Transverse colon (tissue), 4 donors: Measurements from ENCODE around the gene ZNF619. TPM values are rescaled to one million over a fixed set of nuclear protein-coding genes. Genes with fewer than 3 reads are reported as not detected.
A peak's percentile ranks its signal among the peaks of the same experiment; 100 is the strongest.

Experiments used
- DNase-seq: peaks from one replicate; pipeline ENCODE4 v3.0.0-alpha.2; 2019
- H3K27ac ChIP-seq, 4 donors: fragments of 200-600 bp; sonication (generic); 2 replicates each; pipeline ENCODE4 v1.5.1; 2016 to 2018; ENCODE audit warnings: inconsistent platforms in 4 of 4
- H3K27me3 ChIP-seq: fragments of 200-600 bp; sonication (generic); 2 replicates; pipeline ENCODE4 v1.5.1; 2017; ENCODE audit warnings: inconsistent platforms
- H3K36me3 ChIP-seq, 4 donors: fragments of 200-600 bp; sonication (generic); 2 replicates each; pipeline ENCODE4 v1.5.1; 2017 to 2019; ENCODE audit warnings: inconsistent platforms in 4 of 4
- H3K4me1 ChIP-seq, 4 donors: fragments of 200-600 bp; sonication (generic); 2 replicates each; pipeline ENCODE4 v1.5.1; 2017 to 2020; ENCODE audit warnings: inconsistent platforms in 4 of 4
- H3K4me3 ChIP-seq, 4 donors: fragments of 200-600 bp; sonication (generic); 1 replicate in 1 of 4; 2 replicates in 3 of 4; pipeline versions ENCODE4 v1.5.1 to v1.6.1; 2017 to 2019; ENCODE audit warnings: inconsistent platforms in 4 of 4
- H3K9me3 ChIP-seq, 2 donors: fragments of 200-600 bp; sonication (generic); 2 replicates each; pipeline ENCODE4 v1.5.1; 2017 to 2019; ENCODE audit warnings: inconsistent platforms in 2 of 2
- EP300 ChIP-seq: sonication (generic); formaldehyde crosslinking; IDR thresholded peaks from one replicate; pipeline ENCODE4 v1.6.1; 2017; ENCODE audit warnings: antibody characterized with exemption, low read depth
- POLR2A ChIP-seq: fragments of 450-650 bp; IDR thresholded peaks from one replicate; pipeline ENCODE4 v1.6.1; 2016; ENCODE audit warnings: antibody characterized with exemption, mild to moderate bottlenecking, moderate library complexity
- POLR2AphosphoS5 ChIP-seq, 3 donors: sonication (generic); formaldehyde crosslinking; IDR thresholded peaks; one replicate each; pipeline ENCODE4 v1.6.1; 2016; ENCODE audit warnings: antibody characterized with exemption in 3 of 3
- WGBS, 2 donors: methylation state at CpG; one replicate each; pipeline ENCODE4 v1.1.5; 2018; ENCODE audit warnings: low coverage in 1 of 2; 5-methylcytosine and 5-hydroxymethylcytosine counted together
- in situ Hi-C, 4 donors: fragments of 200-750 bp; cut with MboI; loops; one replicate each; pipeline versions ENCODE4 v1.15.0 to v1.15.1; 2017; ENCODE audit warnings: low sequenced_read_pairs in 3 of 4, low pct_ligation_motif_present in 1 of 4, low pct_unique_long_range_greater_than_20kb in 1 of 4
- intact Hi-C: fragments of 100-400 bp; cut with DNase I; formaldehyde crosslinking; loops from one replicate; pipeline ENCODE4 v1.15.1; 2023; ENCODE audit warnings: low total_unique reads
- total RNA-seq, 4 donors: library from RNA; depleted of rRNA; stranded (reverse); fragments of >200 nt; gene quantifications; one replicate each; pipeline ENCODE4 v1.1.0, GENCODE V29; 2016
- TF ChIP-seq, protein P1 (sequence below), 5 experiments: fragments of 200-600 bp in 3 of 5; fragments of 450-650 bp in 2 of 5; sonication (generic) in 3 of 5; IDR thresholded peaks; 1 replicate in 2 of 5; 2 replicates in 3 of 5; pipeline ENCODE4 v1.5.1; 2016 to 2017; ENCODE audit warnings: antibody characterized with exemption in 5 of 5, inconsistent platforms in 3 of 5, mild to moderate bottlenecking in 2 of 5, moderate library complexity in 1 of 5

ZNF619 gene
- total RNA-seq, 4 donors from 2014 or later, result 2.0 to 7.9 (median 4.8) TPM

DNA sequence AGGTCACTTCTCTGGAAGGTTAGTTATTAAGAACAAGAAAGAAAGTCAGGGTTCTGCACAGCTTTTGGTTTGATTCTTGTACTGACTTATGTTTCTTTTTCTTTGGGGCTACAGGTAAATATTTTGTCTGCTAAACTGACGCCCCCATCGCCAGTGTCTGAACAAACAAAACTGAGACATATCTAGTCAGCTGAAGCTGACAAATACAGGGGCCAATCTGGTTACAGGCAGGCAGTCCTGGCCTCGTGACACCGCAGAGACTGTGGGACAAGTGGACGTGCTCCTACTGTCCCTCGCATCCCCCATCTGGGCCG lies 24.4 kb upstream of the ZNF619 start:
- 0% methylated on average over 1 to 7 of the region's 7 CpGs for WGBS, 2 donors
- intact Hi-C loops, result no loop called here
- no peak for DNase-seq
- in situ Hi-C loops, result no loop called here
- Histone ChIP-seq H3K27ac (peak overlapping the region; percentile 89 to 92 (median 90)), H3K27me3 (no peaks in the 10 kb centered on the region), H3K4me1 (peaks cover 12 to 26% (median 18%) of the 10 kb centered on the region in 4 donors), H3K4me3 (peak overlapping the region; percentile 60 to 68 (median 65)), H3K36me3 (no peaks in the 10 kb centered on the region), H3K9me3 (no peaks in the 10 kb centered on the region)
- TF ChIP-seq EP300, result no peak
- no peak for TF ChIP-seq POLR2AphosphoS5 (IDR thresholded peaks at IDR 0.05)
- TF ChIP-seq POLR2A, result no peak
- TF ChIP-seq, protein P1, sequence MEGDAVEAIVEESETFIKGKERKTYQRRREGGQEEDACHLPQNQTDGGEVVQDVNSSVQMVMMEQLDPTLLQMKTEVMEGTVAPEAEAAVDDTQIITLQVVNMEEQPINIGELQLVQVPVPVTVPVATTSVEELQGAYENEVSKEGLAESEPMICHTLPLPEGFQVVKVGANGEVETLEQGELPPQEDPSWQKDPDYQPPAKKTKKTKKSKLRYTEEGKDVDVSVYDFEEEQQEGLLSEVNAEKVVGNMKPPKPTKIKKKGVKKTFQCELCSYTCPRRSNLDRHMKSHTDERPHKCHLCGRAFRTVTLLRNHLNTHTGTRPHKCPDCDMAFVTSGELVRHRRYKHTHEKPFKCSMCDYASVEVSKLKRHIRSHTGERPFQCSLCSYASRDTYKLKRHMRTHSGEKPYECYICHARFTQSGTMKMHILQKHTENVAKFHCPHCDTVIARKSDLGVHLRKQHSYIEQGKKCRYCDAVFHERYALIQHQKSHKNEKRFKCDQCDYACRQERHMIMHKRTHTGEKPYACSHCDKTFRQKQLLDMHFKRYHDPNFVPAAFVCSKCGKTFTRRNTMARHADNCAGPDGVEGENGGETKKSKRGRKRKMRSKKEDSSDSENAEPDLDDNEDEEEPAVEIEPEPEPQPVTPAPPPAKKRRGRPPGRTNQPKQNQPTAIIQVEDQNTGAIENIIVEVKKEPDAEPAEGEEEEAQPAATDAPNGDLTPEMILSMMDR (IDR thresholded peaks at IDR 0.05), result no peak

DNA sequence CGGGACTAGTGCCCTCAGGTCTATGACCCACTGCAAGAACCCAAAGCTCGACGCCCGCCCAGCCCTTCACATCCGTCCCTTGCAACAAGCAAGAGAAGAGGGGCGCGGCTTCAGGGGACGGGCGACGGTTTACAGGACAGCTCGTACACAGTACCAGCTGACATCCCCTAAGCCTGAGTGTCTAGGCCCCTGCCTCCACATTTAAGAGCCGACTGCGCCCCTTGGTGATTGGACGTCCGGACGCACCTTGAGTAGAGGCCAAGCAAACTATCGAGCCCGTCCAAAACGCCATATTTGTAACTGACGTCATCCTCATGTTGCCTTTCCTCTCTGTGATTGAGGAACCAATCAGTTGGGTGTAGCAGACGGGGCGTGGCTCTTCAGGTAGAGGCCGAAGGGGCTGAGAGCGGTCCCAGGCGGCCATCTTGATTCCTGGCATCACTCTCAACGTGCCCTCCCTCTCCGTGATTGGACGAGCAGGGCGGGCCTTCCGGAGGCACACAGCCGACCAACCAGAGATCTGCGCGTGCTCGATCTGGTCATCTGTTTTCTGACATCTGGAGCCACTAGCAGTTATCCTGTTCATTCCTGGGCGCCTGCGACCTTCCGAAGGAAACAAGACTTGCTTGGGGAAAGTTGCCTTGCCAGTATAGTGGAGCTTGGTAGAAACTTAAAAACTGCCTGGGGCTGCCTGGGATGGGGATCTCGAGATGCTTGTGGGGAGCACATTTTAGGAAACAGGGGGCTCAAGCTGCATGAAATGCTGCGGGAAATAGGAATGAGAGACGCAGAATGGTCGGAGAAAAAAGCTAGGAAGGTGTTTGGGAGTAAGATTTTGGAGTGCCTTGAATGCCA lies 23.8 kb upstream of the ZNF619 start:
- Histone ChIP-seq H3K36me3 (no peaks in the 10 kb centered on the region), H3K4me1 (peaks cover 17 to 30% (median 21%) of the 10 kb centered on the region in 4 donors), H3K9me3 (no peaks in the 10 kb centered on the region), H3K27ac (peak overlapping the region; percentile 89 to 92 (median 90)), H3K27me3 (no peaks in the 10 kb centered on the region), H3K4me3 (peak overlapping the region; percentile 60 to 68 (median 65))
- in situ Hi-C loops (no loop called here), intact Hi-C loops (no loop called here)
- WGBS, 2 donors, result 0 to 1% methylated on average over 4 to 39 of the region's 41 CpGs
- TF ChIP-seq POLR2AphosphoS5 (IDR thresholded peaks at IDR 0.05) (peak; percentile 80 to 92 (median 90)), POLR2A (peak; percentile 87)
- TF ChIP-seq, protein P1 (IDR thresholded peaks at IDR 0.05), result no peak
- DNase-seq, result peak; percentile 99

DNA sequence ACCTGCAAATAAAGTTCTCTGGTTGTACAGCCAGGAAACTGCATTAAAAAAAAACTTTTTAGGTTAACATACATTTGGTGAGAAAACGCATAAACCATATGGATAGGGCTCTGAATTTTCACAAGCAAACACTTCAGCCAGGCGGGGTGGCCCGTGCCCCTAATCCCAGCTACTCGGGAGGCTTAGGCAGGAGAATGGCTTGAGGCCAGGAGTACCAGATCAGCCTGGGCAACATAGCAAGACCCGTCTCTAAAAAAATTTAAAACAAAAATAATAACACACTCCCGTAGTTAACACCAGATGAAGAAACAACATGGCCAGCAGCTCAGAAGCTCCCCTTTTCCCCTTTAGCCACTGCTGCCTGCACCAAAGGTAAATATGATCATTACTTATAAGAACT lies 23.0 kb upstream of the ZNF619 start:
- 26 to 28% methylated on average over 5 to 6 of the region's 6 CpGs for WGBS, 2 donors
- Histone ChIP-seq H3K36me3 (peaks cover 0 to 8% (median 1%) of the 10 kb centered on the region in 4 donors), H3K27me3 (no peaks in the 10 kb centered on the region), H3K27ac (peak overlapping the region; percentile 89 to 92 (median 90)), H3K4me1 (peaks cover 23 to 39% (median 29%) of the 10 kb centered on the region in 4 donors), H3K4me3 (peak overlapping the region in 2 of 4 donors; percentile 62 to 68), H3K9me3 (no peaks in the 10 kb centered on the region)
- no peak for TF ChIP-seq EP300
- TF ChIP-seq POLR2A, result no peak
- TF ChIP-seq, protein P1 (IDR thresholded peaks at IDR 0.05), result no peak
- TF ChIP-seq POLR2AphosphoS5 (IDR thresholded peaks at IDR 0.05), result no peak
- intact Hi-C loops, result no loop called here
- DNase-seq, result no peak
- in situ Hi-C loops, result no loop called here

DNA sequence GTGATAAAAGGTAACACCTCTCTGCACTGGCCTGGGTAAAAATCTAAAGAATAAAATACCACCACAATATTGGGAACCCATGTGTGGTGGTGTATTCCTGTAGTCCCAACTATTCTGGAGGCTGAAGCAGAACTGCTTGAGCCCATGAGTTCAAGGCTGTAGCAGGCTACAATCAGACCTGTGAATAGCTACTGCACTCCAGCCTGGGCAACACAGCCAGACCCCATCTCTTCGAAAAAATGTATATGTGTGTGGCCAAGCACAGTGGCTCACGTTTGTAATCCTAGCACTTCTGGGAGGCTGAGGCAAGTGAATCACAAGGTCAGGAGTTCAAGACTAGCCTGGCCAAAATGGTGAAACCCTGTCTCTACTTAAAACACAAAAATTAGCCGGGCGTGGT lies 21.6 kb upstream of the ZNF619 start:
- Histone ChIP-seq H3K27me3 (no peaks in the 10 kb centered on the region), H3K27ac (no peak overlapping the region), H3K9me3 (no peaks in the 10 kb centered on the region), H3K36me3 (peaks cover 0 to 20% (median 5%) of the 10 kb centered on the region in 4 donors), H3K4me1 (peaks cover 23 to 44% (median 33%) of the 10 kb centered on the region in 4 donors), H3K4me3 (no peak overlapping the region)
- in situ Hi-C loops (no loop called here), intact Hi-C loops (no loop called here)
- TF ChIP-seq POLR2AphosphoS5 (IDR thresholded peaks at IDR 0.05), result no peak
- TF ChIP-seq POLR2A, result no peak
- TF ChIP-seq, protein P1 (IDR thresholded peaks at IDR 0.05), result no peak
- no peak for TF ChIP-seq EP300
- DNase-seq, result no peak
- WGBS, 2 donors, result 91% methylated on average over 4 of the region's 4 CpGs; no CpG with 5 or more reads in 1 of the 2 donors
